HepG2 (cell line): ENCODE measurements around the gene ZNF142. TPM values are rescaled to one million over a fixed set of nuclear protein-coding genes. Genes with fewer than 3 reads are reported as not detected.

Experiments
- ATAC-seq: fragments of 200-7000 bp; cut with Tn5 transposase; 3 replicates; pipeline ENCODE4 v1.9.1; 2020; ENCODE audit warnings: mild to moderate bottlenecking, moderate library complexity
- BruUV-seq: library from RNA; stranded (reverse); fragments of 400-500 nt; replicated peaks from 2 replicates; lab custom pipeline; 2021; lab: Mats Ljungman, UMichigan
- CTCF ChIA-PET: fragments of 300-600 bp; formaldehyde crosslinking; extraction: SDS; loops from one replicate; lab custom pipeline; 2021; ENCODE audit warnings: low total read pairs, inconsistent platforms, low intra/inter-chr PET ratio; lab: Yijun Ruan, JAX
- POLR2A ChIA-PET: fragments of 350-600 bp; sonication (Branson Sonifier 250); formaldehyde crosslinking; loops from one replicate; lab custom pipeline; 2020; ENCODE audit warnings: antibody characterized with exemption, inconsistent platforms; lab: Yijun Ruan, JAX
- DNase-seq: peaks from one replicate; pipeline ENCODE4 v3.0.0-alpha.2; 2015; ENCODE audit warnings: low spot score
- FAIRE-seq: peaks from 3 replicates; lab custom pipeline; 2011; peaks lifted over from hg19 to GRCh38; lab: Jason Lieb, UNC
- H2AFZ ChIP-seq: one replicate; pipeline ENCODE4 v1.6.1; 2011; ENCODE audit warnings: low read length, inconsistent platforms
- H3K27ac ChIP-seq: fragments of 300-600 bp; 3 replicates; pipeline ENCODE4 v1.8.0; 2011; ENCODE audit warnings: mixed run types, mild to moderate bottlenecking, mixed read lengths, low read length, inconsistent platforms; ENCODE audit not compliant: insufficient read depth; ENCODE audit errors: extremely low read length
- H3K27me3 ChIP-seq, 2 experiments: fragments of 200-600 bp in 1 of 2; 2 replicates in 1 of 2; 3 replicates in 1 of 2; pipeline versions ENCODE4 v1.6.0 to v1.8.0; 2011; ENCODE audit warnings: low read length in 2 of 2, mild to moderate bottlenecking in 2 of 2, moderate library complexity in 2 of 2, inconsistent platforms in 1 of 2; ENCODE audit not compliant: insufficient read depth in 2 of 2, control insufficient read depth in 1 of 2
- H3K36me3 ChIP-seq, 2 experiments: fragments of 200-600 bp in 1 of 2; replicated peaks in 1 of 2; 2 replicates in 1 of 2; 3 replicates in 1 of 2; pipeline versions ENCODE4 v1.5.1 to v1.8.0; 2011; ENCODE audit warnings: low read length in 2 of 2, inconsistent platforms in 1 of 2; ENCODE audit not compliant: insufficient read depth in 2 of 2, control insufficient read depth in 1 of 2
- H3K4me1 ChIP-seq: 2 replicates; pipeline ENCODE4 v1.5.1; 2012; ENCODE audit warnings: low read length, inconsistent platforms; ENCODE audit not compliant: insufficient read depth
- H3K4me2 ChIP-seq: 2 replicates; pipeline ENCODE4 v1.6.0; 2011; ENCODE audit warnings: low read depth, low read length, inconsistent platforms
- H3K4me3 ChIP-seq, 3 experiments: fragments of 200-600 bp in 1 of 3; sonication (generic), shearing (Covaris generic) in 1 of 3; replicated peaks in 1 of 3; 2 replicates each; pipeline ENCODE4 v1.5.1; 2011 to 2016; ENCODE audit warnings: low read length in 3 of 3, inconsistent platforms in 2 of 3, low read depth in 2 of 3, mild to moderate bottlenecking in 2 of 3, control low read depth in 1 of 3, mixed read lengths in 1 of 3; ENCODE audit not compliant: insufficient read depth in 1 of 3
- H3K79me2 ChIP-seq: one replicate; pipeline ENCODE4 v1.6.1; 2011; ENCODE audit warnings: low read length, inconsistent platforms; ENCODE audit not compliant: insufficient read depth
- H3K9ac ChIP-seq: 2 replicates; pipeline ENCODE4 v1.6.0; 2011; ENCODE audit warnings: mild to moderate bottlenecking, low read depth, low read length, inconsistent platforms; ENCODE audit not compliant: insufficient read depth
- H3K9me3 ChIP-seq: 2 replicates; pipeline ENCODE4 v1.5.1; 2012; ENCODE audit warnings: mild to moderate bottlenecking, low read length
- H4K20me1 ChIP-seq: 2 replicates; pipeline ENCODE4 v1.6.0; 2011; ENCODE audit warnings: inconsistent platforms, mild to moderate bottlenecking, low read length, moderate library complexity; ENCODE audit not compliant: insufficient read depth
- ARID2 ChIP-seq: sonication (generic); formaldehyde crosslinking; IDR thresholded peaks from 2 replicates; pipeline ENCODE4 v1.8.1; 2022; ENCODE audit warnings: mild to moderate bottlenecking, missing genetic modification reagents, borderline replicate concordance
- CHCHD3 ChIP-seq: sonication (generic); formaldehyde crosslinking; IDR thresholded peaks from 2 replicates; pipeline ENCODE4 v1.8.0; 2022; ENCODE audit warnings: mild to moderate bottlenecking, missing genetic modification reagents, moderate library complexity
- EHMT2 ChIP-seq: fragments of 200-600 bp; sonication (generic); IDR thresholded peaks from 2 replicates; pipeline ENCODE4 v1.7.0; 2017; ENCODE audit warnings: antibody characterized with exemption, low read depth, low read length, borderline replicate concordance
- NFIB ChIP-seq: sonication (generic); formaldehyde crosslinking; IDR thresholded peaks from 2 replicates; pipeline ENCODE4 v1.9.0; 2021; ENCODE audit warnings: missing genetic modification reagents, mild to moderate bottlenecking, borderline replicate concordance
- ZBTB7B ChIP-seq: sonication (generic); formaldehyde crosslinking; IDR thresholded peaks from 2 replicates; pipeline ENCODE4 v1.4.0; 2020; ENCODE audit warnings: missing genetic modification reagents
- ZFX ChIP-seq: sonication (generic); formaldehyde crosslinking; IDR thresholded peaks from 2 replicates; pipeline ENCODE4 v1.4.0; 2020; ENCODE audit warnings: mild to moderate bottlenecking, low read depth, missing genetic modification reagents, moderate library complexity
- ZNF432 ChIP-seq: sonication (generic); formaldehyde crosslinking; IDR thresholded peaks from 2 replicates; pipeline ENCODE4 v1.5.0; 2020; ENCODE audit warnings: missing genetic modification reagents, mild to moderate bottlenecking, borderline replicate concordance
- ZNF484 ChIP-seq: sonication (generic); formaldehyde crosslinking; IDR thresholded peaks from 2 replicates; pipeline ENCODE4 v1.5.1; 2020; ENCODE audit warnings: mild to moderate bottlenecking, low read depth, missing genetic modification reagents, borderline replicate concordance
- ZNF720 ChIP-seq: sonication (generic); formaldehyde crosslinking; IDR thresholded peaks from 2 replicates; pipeline ENCODE4 v1.4.0; 2020; ENCODE audit warnings: missing genetic modification reagents
- ZSCAN20 ChIP-seq: sonication (generic); formaldehyde crosslinking; IDR thresholded peaks from 2 replicates; pipeline ENCODE4 v1.4.0; 2020; ENCODE audit warnings: missing genetic modification reagents, mild to moderate bottlenecking, borderline replicate concordance
- WGBS: methylation state at CpG from one replicate; pipeline ENCODE4 v1.1.6; 2017; ENCODE audit warnings: low lambda C conversion rate; 5-methylcytosine and 5-hydroxymethylcytosine counted together
- in situ Hi-C: cut with HindIII; loops from 2 replicates; pipeline ENCODE4 v1.10.0; 2017; ENCODE audit warnings: low pct_unique_long_range_greater_than_20kb; ENCODE audit not compliant: extremely low pct_ligation_motif_present
- intact Hi-C: fragments of 100-400 bp; cut with micrococcal nuclease; formaldehyde crosslinking; loops from one replicate; pipeline ENCODE4 v1.10.0; 2022; ENCODE audit not compliant: unreplicated experiment
- polyA plus RNA-seq, 8 experiments: library from polyadenylated mRNA; depleted of rRNA in 3 of 8; stranded (reverse) in 7 of 8; unstranded in 1 of 8; fragments of >200 nt; fragmentation: Illumina TruSeq in 4 of 8; extraction: Trizol in 4 of 8; gene quantifications; 2 replicates each; pipeline versions ENCODE4 v1.2.1 to v1.2.3, GENCODE V29; 2011 to 2016; ENCODE audit warnings: low read depth in 4 of 8, missing spikeins in 1 of 8, mixed read lengths in 1 of 8; ENCODE audit not compliant: insufficient read depth in 1 of 8
- total RNA-seq, 5 experiments: library from RNA; depleted of rRNA; stranded (reverse); fragments of >200 nt; fragmentation: Illumina TruSeq; extraction: Trizol; gene quantifications; 2 replicates each; pipeline ENCODE4 v1.2.3, GENCODE V29; 2016; ENCODE audit warnings: low read depth in 1 of 5
- TF ChIP-seq, protein P1 (sequence below): sonication (generic); formaldehyde crosslinking; IDR thresholded peaks from 2 replicates; pipeline ENCODE4 v1.4.0; 2020; ENCODE audit warnings: mild to moderate bottlenecking, missing genetic modification reagents
- TF ChIP-seq, protein P2 (sequence below): sonication (generic); formaldehyde crosslinking; IDR thresholded peaks from 2 replicates; pipeline ENCODE4 v1.5.0; 2020; ENCODE audit warnings: mild to moderate bottlenecking, missing genetic modification reagents
- TF ChIP-seq, protein P3 (sequence below): sonication (generic); formaldehyde crosslinking; IDR thresholded peaks from 2 replicates; pipeline ENCODE4 v1.8.1; 2022; ENCODE audit warnings: mild to moderate bottlenecking, missing genetic modification reagents

ZNF142 gene
- total and polyA plus RNA-seq, 2 of the 13 experiments (the other 11 are each of a cell fraction or from before 2014, with no cell fraction given) = 4.8 to 11.4 TPM

DNA sequence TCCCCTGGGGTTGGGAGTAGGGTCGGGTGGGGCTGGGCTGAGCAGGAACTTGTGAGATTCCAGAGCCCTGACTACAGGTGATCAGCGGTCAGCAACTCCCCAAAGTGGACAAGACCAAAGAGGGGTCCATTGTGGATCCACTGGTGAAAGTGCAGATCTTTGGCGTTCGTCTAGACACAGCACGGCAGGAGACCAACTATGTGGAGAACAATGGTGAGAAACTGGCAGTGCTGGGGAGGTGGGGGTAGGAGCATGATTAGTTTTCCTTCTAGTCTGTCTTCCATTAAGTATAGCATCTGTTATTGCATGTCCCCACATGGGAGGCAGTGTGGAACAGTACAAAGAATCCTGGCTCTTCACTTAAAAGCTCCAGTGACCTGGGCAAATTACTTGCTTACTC, 23.7 kb downstream of the ZNF142 start:
- ATAC-seq (no peak), DNase-seq (no peak), FAIRE-seq (no peak)
- no TSS peak for BruUV-seq
- ChIA-PET CTCF (no interaction called here), POLR2A (no interaction called here)
- no peaks in the 10 kb centered on the region for H3K4me1 ChIP-seq
- H3K9me3 ChIP-seq = no peaks in the 10 kb centered on the region
- H3K4me3 ChIP-seq = no peak overlapping the region
- H4K20me1 ChIP-seq = no peaks in the 10 kb centered on the region
- TF ChIP-seq ZBTB7B (CRISPR knock-in tag) = no peak
- TF ChIP-seq, protein P1, sequence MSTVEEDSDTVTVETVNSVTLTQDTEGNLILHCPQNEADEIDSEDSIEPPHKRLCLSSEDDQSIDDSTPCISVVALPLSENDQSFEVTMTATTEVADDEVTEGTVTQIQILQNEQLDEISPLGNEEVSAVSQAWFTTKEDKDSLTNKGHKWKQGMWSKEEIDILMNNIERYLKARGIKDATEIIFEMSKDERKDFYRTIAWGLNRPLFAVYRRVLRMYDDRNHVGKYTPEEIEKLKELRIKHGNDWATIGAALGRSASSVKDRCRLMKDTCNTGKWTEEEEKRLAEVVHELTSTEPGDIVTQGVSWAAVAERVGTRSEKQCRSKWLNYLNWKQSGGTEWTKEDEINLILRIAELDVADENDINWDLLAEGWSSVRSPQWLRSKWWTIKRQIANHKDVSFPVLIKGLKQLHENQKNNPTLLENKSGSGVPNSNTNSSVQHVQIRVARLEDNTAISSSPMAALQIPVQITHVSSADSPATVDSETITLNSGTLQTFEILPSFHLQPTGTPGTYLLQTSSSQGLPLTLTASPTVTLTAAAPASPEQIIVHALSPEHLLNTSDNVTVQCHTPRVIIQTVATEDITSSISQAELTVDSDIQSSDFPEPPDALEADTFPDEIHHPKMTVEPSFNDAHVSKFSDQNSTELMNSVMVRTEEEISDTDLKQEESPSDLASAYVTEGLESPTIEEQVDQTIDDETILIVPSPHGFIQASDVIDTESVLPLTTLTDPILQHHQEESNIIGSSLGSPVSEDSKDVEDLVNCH (CRISPR knock-in tag) = no peak
- no peak for TF ChIP-seq ZFX
- H3K27ac ChIP-seq = no peak overlapping the region
- no peaks in the 10 kb centered on the region for H3K27me3 ChIP-seq
- H3K4me2 ChIP-seq = no peak overlapping the region
- H3K36me3 ChIP-seq = peaks cover 28 to 45% of the 10 kb centered on the region in 2 experiments
- WGBS = over 99% methylated on average over 5 of the region's 5 CpGs
- in situ Hi-C loops (no loop called here), intact Hi-C loops (no loop called here)
- no peaks in the 10 kb centered on the region for H3K79me2 ChIP-seq
- no peak overlapping the region for H3K9ac ChIP-seq
- no peak overlapping the region for H2AFZ ChIP-seq

DNA sequence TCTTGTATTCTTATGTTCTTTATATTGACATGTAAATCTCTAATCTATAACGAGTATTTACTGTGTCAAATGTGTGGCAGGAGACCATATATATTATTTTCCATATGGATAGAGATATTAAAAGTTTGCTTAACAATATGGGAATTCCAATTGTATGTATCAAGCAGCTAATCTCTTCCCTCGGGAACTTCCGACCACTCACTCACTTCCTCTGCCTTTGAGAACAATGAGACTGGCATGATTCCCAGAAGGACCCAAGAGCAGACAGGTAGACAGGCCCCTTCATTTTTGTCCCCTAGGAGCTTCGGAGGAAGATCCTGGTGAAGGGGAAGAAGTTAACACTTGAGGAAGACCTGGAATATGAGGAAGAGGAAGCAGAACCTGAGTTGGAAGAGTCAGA, 27.6 kb downstream of the ZNF142 start:
- CTCF ChIA-PET = no interaction called here
- TF ChIP-seq ZNF484 (CRISPR knock-in tag) = no peak
- no peak for TF ChIP-seq ZNF720
- no peak for TF ChIP-seq NFIB
- TF ChIP-seq EHMT2 = no peak
- TF ChIP-seq, protein P2, sequence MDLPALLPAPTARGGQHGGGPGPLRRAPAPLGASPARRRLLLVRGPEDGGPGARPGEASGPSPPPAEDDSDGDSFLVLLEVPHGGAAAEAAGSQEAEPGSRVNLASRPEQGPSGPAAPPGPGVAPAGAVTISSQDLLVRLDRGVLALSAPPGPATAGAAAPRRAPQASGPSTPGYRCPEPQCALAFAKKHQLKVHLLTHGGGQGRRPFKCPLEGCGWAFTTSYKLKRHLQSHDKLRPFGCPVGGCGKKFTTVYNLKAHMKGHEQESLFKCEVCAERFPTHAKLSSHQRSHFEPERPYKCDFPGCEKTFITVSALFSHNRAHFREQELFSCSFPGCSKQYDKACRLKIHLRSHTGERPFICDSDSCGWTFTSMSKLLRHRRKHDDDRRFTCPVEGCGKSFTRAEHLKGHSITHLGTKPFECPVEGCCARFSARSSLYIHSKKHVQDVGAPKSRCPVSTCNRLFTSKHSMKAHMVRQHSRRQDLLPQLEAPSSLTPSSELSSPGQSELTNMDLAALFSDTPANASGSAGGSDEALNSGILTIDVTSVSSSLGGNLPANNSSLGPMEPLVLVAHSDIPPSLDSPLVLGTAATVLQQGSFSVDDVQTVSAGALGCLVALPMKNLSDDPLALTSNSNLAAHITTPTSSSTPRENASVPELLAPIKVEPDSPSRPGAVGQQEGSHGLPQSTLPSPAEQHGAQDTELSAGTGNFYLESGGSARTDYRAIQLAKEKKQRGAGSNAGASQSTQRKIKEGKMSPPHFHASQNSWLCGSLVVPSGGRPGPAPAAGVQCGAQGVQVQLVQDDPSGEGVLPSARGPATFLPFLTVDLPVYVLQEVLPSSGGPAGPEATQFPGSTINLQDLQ (CRISPR knock-in tag) = no peak
- TF ChIP-seq ZNF432 (CRISPR knock-in tag) = no peak
- no peak for TF ChIP-seq CHCHD3
- TF ChIP-seq, protein P3, sequence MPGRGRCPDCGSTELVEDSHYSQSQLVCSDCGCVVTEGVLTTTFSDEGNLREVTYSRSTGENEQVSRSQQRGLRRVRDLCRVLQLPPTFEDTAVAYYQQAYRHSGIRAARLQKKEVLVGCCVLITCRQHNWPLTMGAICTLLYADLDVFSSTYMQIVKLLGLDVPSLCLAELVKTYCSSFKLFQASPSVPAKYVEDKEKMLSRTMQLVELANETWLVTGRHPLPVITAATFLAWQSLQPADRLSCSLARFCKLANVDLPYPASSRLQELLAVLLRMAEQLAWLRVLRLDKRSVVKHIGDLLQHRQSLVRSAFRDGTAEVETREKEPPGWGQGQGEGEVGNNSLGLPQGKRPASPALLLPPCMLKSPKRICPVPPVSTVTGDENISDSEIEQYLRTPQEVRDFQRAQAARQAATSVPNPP (CRISPR knock-in tag) = no peak
- no peak for TF ChIP-seq ZSCAN20
- TF ChIP-seq ARID2 = no peak

More for the DNA sequence above, 27.6 kb downstream of the ZNF142 start:
- H2AFZ ChIP-seq = no peak overlapping the region
- DNase-seq = no peak
- no peaks in the 10 kb centered on the region for H3K79me2 ChIP-seq
- H3K9ac ChIP-seq = no peak overlapping the region
- H3K27me3 ChIP-seq = peaks cover 0 to 1% of the 10 kb centered on the region in 2 experiments; a peak in 1 of 5 replicates
- FAIRE-seq = no peak
- no peak overlapping the region for H3K4me3 ChIP-seq
- H3K9me3 ChIP-seq = no peaks in the 10 kb centered on the region
- no peak for ATAC-seq
- POLR2A ChIA-PET = no interaction called here
- H3K27ac ChIP-seq = no peak overlapping the region
- no peak overlapping the region for H3K4me2 ChIP-seq
- BruUV-seq = no TSS peak
- H3K4me1 ChIP-seq = no peaks in the 10 kb centered on the region
- peaks cover 6 to 12% of the 10 kb centered on the region in 2 experiments for H3K36me3 ChIP-seq
- no peaks in the 10 kb centered on the region for H4K20me1 ChIP-seq
- in situ Hi-C loops (no loop called here), intact Hi-C loops (no loop called here)
- 76% methylated on average over 4 of the region's 4 CpGs for WGBS
